Colonic mucosa (tissue), 4 donors: ENCODE measurements around the gene ACSM2B. TPM values are rescaled to one million over a fixed set of nuclear protein-coding genes. Genes with fewer than 3 reads are reported as not detected.
"Not testable (repeated sequence)": the region's sequence is repeated elsewhere in the genome, so short reads cannot be mapped to it uniquely, and the experiment has no call there.

Experiments used
- DNase-seq: peaks from one replicate; pipeline ENCODE4 v3.0.0-alpha.2; 2020
- H3K27ac ChIP-seq: fragments of 200-600 bp; one replicate; pipeline ENCODE4 v1.8.0; 2021
- H3K27me3 ChIP-seq: fragments of 200-600 bp; one replicate; pipeline ENCODE4 v1.8.0; 2021
- H3K36me3 ChIP-seq: fragments of 200-600 bp; one replicate; pipeline ENCODE4 v1.8.0; 2021
- H3K4me1 ChIP-seq: fragments of 200-600 bp; one replicate; pipeline ENCODE4 v1.8.0; 2021; ENCODE audit warnings: mild to moderate bottlenecking
- H3K4me3 ChIP-seq: fragments of 200-600 bp; one replicate; pipeline ENCODE4 v1.8.0; 2021
- H3K9ac ChIP-seq, 2 donors: one replicate each; pipeline ENCODE4 v1.7.0; 2013; ENCODE audit warnings: control low read depth in 2 of 2, low read depth in 2 of 2, low read length in 2 of 2
- H3K9me3 ChIP-seq: fragments of 200-600 bp; one replicate; pipeline ENCODE4 v1.8.0; 2021
- CTCF ChIP-seq: fragments of 200-600 bp; IDR thresholded peaks from one replicate; pipeline ENCODE4 v1.8.0; 2022; ENCODE audit warnings: antibody characterized with exemption, mild to moderate bottlenecking
- intact Hi-C: fragments of 100-400 bp; cut with DNase I; formaldehyde crosslinking; loops from one replicate; pipeline ENCODE4 v1.14.1; 2022
- total RNA-seq, 2 donors: library from RNA; stranded (reverse); fragmentation: NEBNext Ultra II Directional in 1 of 2; extraction: Animal tissue kit (Norgen Biotek cat#: 25700) in 1 of 2; gene quantifications; one replicate each; pipeline ENCODE4 v1.2.1, GENCODE V29; 2021
- donor health status: healthy.
- donor health status: DM: no; HTN: no; CAD: no.
- donor health status: DM: no; HTN: no; CAD: no.

The ACSM2B gene
- total RNA-seq, 2 donors from 2014 or later: 0.22 TPM; not detected in 1

GRCh38 chr16:20611975-20612481 is 35.9 kb upstream of the ACSM2B start:
- H3K36me3 ChIP-seq: no peaks in the 10 kb centered on the region
- H3K9me3 ChIP-seq: no peaks in the 10 kb centered on the region
- no peak for TF ChIP-seq CTCF
- H3K27me3 ChIP-seq: no peaks in the 10 kb centered on the region
- H3K9ac ChIP-seq: no peak overlapping the region
- no peak overlapping the region for H3K27ac ChIP-seq
- H3K4me1 ChIP-seq: no peaks in the 10 kb centered on the region
- DNase-seq: peak; percentile 62
- intact Hi-C loops: no loop called here
- no peak overlapping the region for H3K4me3 ChIP-seq

GRCh38 chr16:20611350-20611902 is 35.3 kb upstream of the ACSM2B start:
- Histone ChIP-seq H3K36me3 (no peaks in the 10 kb centered on the region), H3K27ac (no peak overlapping the region), H3K9me3 (no peaks in the 10 kb centered on the region), H3K27me3 (no peaks in the 10 kb centered on the region), H3K4me1 (no peaks in the 10 kb centered on the region), H3K4me3 (no peak overlapping the region), H3K9ac (no peak overlapping the region)
- intact Hi-C loops: no loop called here
- no peak for TF ChIP-seq CTCF
- DNase-seq: no peak

GRCh38 chr16:20610892-20611349 is 34.8 kb upstream of the ACSM2B start:
- no peak for DNase-seq
- no peaks in the 10 kb centered on the region for H3K27me3 ChIP-seq
- no peak overlapping the region for H3K9ac ChIP-seq
- H3K36me3 ChIP-seq: no peaks in the 10 kb centered on the region
- H3K9me3 ChIP-seq: no peaks in the 10 kb centered on the region
- no peak overlapping the region for H3K4me3 ChIP-seq
- intact Hi-C loops: no loop called here
- TF ChIP-seq CTCF: no peak
- no peaks in the 10 kb centered on the region for H3K4me1 ChIP-seq
- no peak overlapping the region for H3K27ac ChIP-seq

- H3K9me3 ChIP-seq: no peaks in the 10 kb centered on the region
- no peaks in the 10 kb centered on the region for H3K27me3 ChIP-seq
- H3K4me1 ChIP-seq: no peaks in the 10 kb centered on the region
- no peak overlapping the region for H3K9ac ChIP-seq
- DNase-seq: no peak
- intact Hi-C loops: no loop called here
- no peak overlapping the region for H3K27ac ChIP-seq
- H3K4me3 ChIP-seq: no peak overlapping the region
- no peak for TF ChIP-seq CTCF
- no peaks in the 10 kb centered on the region for H3K36me3 ChIP-seq
Observed at GRCh38 chr16:20610211-20610891, 34.2 kb upstream of the ACSM2B start.

GRCh38 chr16:20602205-20602604 is 26.0 kb upstream of the ACSM2B start:
- H3K27ac ChIP-seq, H3K4me1 ChIP-seq, H3K4me3 ChIP-seq, intact Hi-C loops, H3K9ac ChIP-seq, DNase-seq, H3K27me3 ChIP-seq, H3K9me3 ChIP-seq, H3K36me3 ChIP-seq: not testable (repeated sequence)

GRCh38 chr16:20599475-20599874 is 23.3 kb upstream of the ACSM2B start:
- H3K36me3 ChIP-seq, H3K27ac ChIP-seq, H3K27me3 ChIP-seq, DNase-seq, intact Hi-C loops, H3K4me3 ChIP-seq, H3K9me3 ChIP-seq, H3K9ac ChIP-seq, H3K4me1 ChIP-seq: not testable (repeated sequence)
